Adrenal gland (tissue), 12 donors: ENCODE data around the gene BRD1. TPM values are rescaled to one million over a fixed set of nuclear protein-coding genes. Genes with fewer than 3 reads are reported as not detected.

Experiments
- DNase-seq, 7 donors: peaks; one replicate each; pipeline ENCODE4 v3.0.0-alpha.2; 2019 to 2020
- H3K27ac ChIP-seq, 5 donors: fragments of 200-600 bp; sonication (generic) in 4 of 5; 1 replicate in 3 of 5; 2 replicates in 2 of 5; pipeline versions ENCODE4 v1.5.1 to v1.8.0; 2016 to 2020; ENCODE audit warnings: mild to moderate bottlenecking in 1 of 5
- H3K27me3 ChIP-seq: fragments of 200-600 bp; 2 replicates; pipeline ENCODE4 v1.8.0; 2021
- H3K36me3 ChIP-seq, 2 donors: fragments of 200-600 bp; replicated peaks in 1 of 2; 1 replicate in 1 of 2; 2 replicates in 1 of 2; pipeline versions ENCODE4 v1.5.1 to v1.8.0; 2018 to 2022
- H3K4me1 ChIP-seq, 2 donors: fragments of 200-600 bp; replicated peaks in 1 of 2; 1 replicate in 1 of 2; 2 replicates in 1 of 2; pipeline versions ENCODE4 v1.5.1 to v1.8.0; 2018 to 2021
- H3K4me3 ChIP-seq, 4 donors: fragments of 200-600 bp; sonication (generic) in 3 of 4; one replicate each; pipeline ENCODE4 v1.5.1; 2016 to 2018
- H3K9me3 ChIP-seq, 3 donors: fragments of 200-600 bp; sonication (generic) in 1 of 3; replicated peaks in 1 of 3; 1 replicate in 2 of 3; 2 replicates in 1 of 3; pipeline versions ENCODE4 v1.5.1 to v1.8.0; 2016 to 2021
- CTCF ChIP-seq, 6 experiments: fragments of 450-650 bp in 4 of 6; fragments of 200-600 bp in 2 of 6; sonication (generic) in 1 of 6; IDR thresholded peaks; 1 replicate in 5 of 6; 2 replicates in 1 of 6; pipeline versions ENCODE4 v1.5.1 to v1.8.0; 2016 to 2021; ENCODE audit warnings: antibody characterized with exemption in 6 of 6, mild to moderate bottlenecking in 2 of 6, moderate library complexity in 1 of 6
- POLR2A ChIP-seq, 2 donors: fragments of 450-650 bp; IDR thresholded peaks; one replicate each; pipeline ENCODE4 v1.6.1; 2017; ENCODE audit warnings: antibody characterized with exemption in 2 of 2, mild to moderate bottlenecking in 2 of 2, moderate library complexity in 1 of 2
- WGBS, 4 donors: extraction: QIAGEN DNeasy Blood & Tissue Kit in 2 of 4; methylation state at CpG; one replicate each; pipeline versions ENCODE4 v1.1.5 to v1.1.7; 2013 to 2017; 5-methylcytosine and 5-hydroxymethylcytosine counted together
- intact Hi-C, 2 donors: fragments of 100-400 bp; cut with DNase I; formaldehyde crosslinking; loops; one replicate each; pipeline versions ENCODE4 v1.14.1 to v1.15.0; 2022 to 2023
- polyA plus RNA-seq, 3 donors: library from polyadenylated mRNA; stranded (reverse); fragments of 200-250 nt in 2 of 3; fragments of 350-450 nt in 1 of 3; fragmentation: Illumina TruSeq in 1 of 3; extraction: RNeasy Lipid Tissue Mini Kit (QIAGEN cat#74804) in 1 of 3; gene quantifications; one replicate each; pipeline ENCODE4 v1.2.3, GENCODE V29; 2013 to 2014
- total RNA-seq, 9 donors: library from RNA; depleted of rRNA in 4 of 9; stranded (reverse); fragments of >200 nt in 4 of 9; fragments of 120-200 nt in 1 of 9; fragmentation: NEBNext Ultra II Directional in 1 of 9; extraction: Animal tissue kit (Norgen Biotek cat#: 25700) in 1 of 9; gene quantifications; one replicate each; pipeline versions ENCODE4 v1.1.0 to v1.2.4, GENCODE V29; 2013 to 2023
- donor health status: healthy with polysubstance abuse.
- donor health status: Bipolar disorder and iron deficiency.
- donor health status: DM: yes; HTN: yes; CAD: no.
- donor health status: DM: no; HTN: no; CAD: no.
- donor health status: DM: no; HTN: no; CAD: no.
- donor health status: DM: yes; HTN: yes; CAD: no.

The BRD1 gene
- total and polyA plus RNA-seq, 12 donors: 9.4 to 62.4 (median 26.6) TPM

- Histone ChIP-seq H3K4me3 (no peak overlapping the region), H3K27ac (no peak overlapping the region), H3K9me3 (peaks cover 0 to 8% (median 0%) of the 10 kb centered on the region in 3 donors), H3K36me3 (peaks cover 0 to 37% of the 10 kb centered on the region in 2 donors), H3K4me1 (peaks cover 0 to 5% of the 10 kb centered on the region in 2 donors), H3K27me3 (no peaks in the 10 kb centered on the region)
- DNase-seq: no peak
- TF ChIP-seq CTCF (IDR thresholded peaks at IDR 0.05): no peak
- TF ChIP-seq POLR2A (IDR thresholded peaks at IDR 0.05): no peak
- WGBS, 4 donors: 51 to 72% (median 56%) methylated on average over 24 to 64 of the region's 64 CpGs
- intact Hi-C loops: no loop called here
These were observed 56.2 kb downstream of the BRD1 start for GRCh38 chr22:49771266-49772065.

- intact Hi-C loops: no loop called here
- TF ChIP-seq CTCF (IDR thresholded peaks at IDR 0.05) (no peak), POLR2A (IDR thresholded peaks at IDR 0.05) (no peak)
- no peak overlapping the region for H3K27ac ChIP-seq
- H3K9me3 ChIP-seq: peaks cover 0 to 10% (median 0%) of the 10 kb centered on the region in 3 donors
- DNase-seq: peak in 1 of 7 donors; percentile 8
- 73 to 80% (median 79%) methylated on average over 11 to 29 of the region's 29 CpGs for WGBS, 4 donors
- H3K4me1 ChIP-seq: peaks cover 0 to 5% of the 10 kb centered on the region in 2 donors
- no peak overlapping the region for H3K4me3 ChIP-seq
- peaks cover 0 to 30% of the 10 kb centered on the region in 2 donors for H3K36me3 ChIP-seq
- H3K27me3 ChIP-seq: no peaks in the 10 kb centered on the region
These were observed 57.0 kb downstream of the BRD1 start for GRCh38 chr22:49770547-49771265.

- 75 to 84% (median 78%) methylated on average over 13 to 22 of the region's 22 CpGs for WGBS, 4 donors
- Histone ChIP-seq H3K27me3 (no peaks in the 10 kb centered on the region), H3K4me1 (peaks cover 0 to 5% of the 10 kb centered on the region in 2 donors), H3K27ac (peak overlapping the region in 1 of 5 donors; percentile 62), H3K9me3 (peaks cover 0 to 10% (median 0%) of the 10 kb centered on the region in 3 donors), H3K36me3 (peaks cover 0 to 24% of the 10 kb centered on the region in 2 donors), H3K4me3 (no peak overlapping the region)
- peak in 1 of 7 donors; percentile 18 for DNase-seq
- TF ChIP-seq POLR2A (IDR thresholded peaks at IDR 0.05) (no peak), CTCF (IDR thresholded peaks at IDR 0.05) (no peak)
- intact Hi-C loops: loop anchor here (10.0 kb wide), 2 partner anchors 155 to 265 kb away; no protein-coding TSS in a partner anchor
These were observed 57.8 kb downstream of the BRD1 start for GRCh38 chr22:49769691-49770546.
